HG03139 (cell line): ENCODE measurements around the gene ZNF263.

Experiments used
- ATAC-seq: cut with Tn5 transposase; IDR thresholded peaks from one replicate; pipeline ENCODE4 v1.9.1; 2021; ENCODE audit not compliant: unreplicated experiment

The ZNF263 gene

DNA sequence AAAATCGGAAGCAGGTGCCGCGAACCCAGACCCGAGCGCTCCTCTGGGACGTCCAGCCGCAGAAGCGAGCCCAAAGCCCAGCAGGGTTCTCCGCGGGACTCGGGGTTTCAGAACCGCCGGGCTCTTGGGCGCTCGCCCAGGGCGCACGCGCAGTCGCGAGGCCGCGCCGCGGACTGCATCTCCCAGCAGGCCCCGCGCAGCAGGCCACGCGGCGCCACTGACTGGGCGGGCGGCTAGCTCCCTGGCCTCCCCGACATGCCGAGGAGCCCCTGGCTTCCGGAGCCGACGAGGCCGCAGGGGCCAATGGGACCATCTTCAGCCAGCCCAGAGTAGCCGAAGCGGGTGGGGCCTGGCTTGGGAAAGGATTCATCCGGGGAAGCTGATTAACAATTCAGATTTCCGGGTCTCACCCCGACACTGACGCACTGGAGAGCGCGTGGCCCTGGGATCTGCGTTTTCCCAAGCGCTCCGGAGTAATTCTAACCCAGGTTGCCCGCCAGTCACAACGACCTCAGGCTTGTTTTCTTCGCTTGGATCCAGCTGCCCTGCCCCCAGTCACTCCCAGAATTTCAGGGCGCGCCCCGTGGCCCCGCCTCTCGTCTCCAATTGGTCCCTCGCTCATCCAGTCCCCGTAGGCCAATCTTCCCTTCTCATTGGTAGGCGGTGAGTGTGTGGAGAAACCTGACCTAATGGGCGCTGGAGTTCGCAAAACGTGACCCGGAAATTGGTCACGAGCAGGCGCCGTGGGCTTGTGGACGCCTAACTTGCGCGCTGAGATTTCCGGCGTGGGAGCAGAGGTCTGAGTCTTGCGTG lies at the start of gene ZNF263:
ZNF263 (plus strand) TSS at position 762 of the 813 bp plus-strand sequence. CDS start 328 bp downstream, outside the sequence.
- ATAC-seq = peak; percentile 74

DNA sequence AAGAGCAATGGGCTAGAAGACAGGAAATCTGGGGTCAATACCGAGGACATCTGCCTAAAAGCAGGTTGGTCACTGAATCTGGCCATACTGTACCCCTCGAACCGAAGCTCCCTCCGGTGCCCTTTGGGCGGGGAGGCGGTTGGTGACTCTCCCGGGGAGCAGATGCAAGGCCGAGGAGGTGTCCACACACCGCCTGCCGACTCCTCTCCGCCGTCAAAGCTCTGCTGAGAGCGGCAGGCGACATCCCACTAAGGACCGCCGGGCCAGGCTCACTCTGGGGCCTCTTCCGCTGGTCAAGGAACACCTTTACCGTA lies 48.8 kb upstream of the ZNF263 start:
- no peak for ATAC-seq

DNA sequence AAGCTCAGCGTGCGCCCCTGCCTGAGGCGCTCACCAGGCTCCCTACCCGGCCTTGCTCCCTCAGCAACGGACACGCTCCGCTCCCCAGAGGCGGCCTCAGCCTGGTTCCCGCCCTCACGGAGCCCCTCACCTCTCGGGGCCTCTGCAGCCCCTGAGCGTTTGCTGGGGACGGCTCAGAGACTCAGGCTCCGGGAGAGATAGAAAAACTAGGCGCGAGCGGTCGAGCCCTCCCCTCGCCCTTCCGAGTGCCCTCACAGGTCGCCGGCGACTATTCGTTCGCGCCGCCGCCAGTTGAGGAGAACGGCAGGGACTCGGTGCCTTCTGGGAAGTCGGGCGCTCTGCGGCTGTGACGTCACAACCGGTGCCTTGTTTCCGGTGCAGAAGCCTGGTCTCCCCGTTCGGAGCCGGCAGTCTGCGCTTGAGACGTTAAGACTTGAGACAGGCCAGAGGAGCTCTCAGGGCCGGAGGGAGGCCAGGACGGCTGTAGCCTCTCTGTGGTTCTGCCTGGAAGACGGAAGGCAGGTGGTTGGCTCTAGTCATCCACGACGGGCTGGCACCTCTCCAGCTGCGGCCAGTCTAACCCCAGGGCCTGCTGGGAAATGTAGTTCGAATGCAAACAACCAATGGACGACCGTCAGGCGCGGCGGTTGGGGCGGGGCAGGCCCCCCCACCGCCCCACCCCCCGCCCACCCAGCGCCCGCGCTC lies 48.3 kb upstream of the ZNF263 start, which contains the start of gene ZNF200:
ZNF200 (minus strand) TSS at position 302 of the 705 bp plus-strand sequence. CDS start 1,403 bp downstream, outside the sequence.
- peak; percentile 88 for ATAC-seq

DNA sequence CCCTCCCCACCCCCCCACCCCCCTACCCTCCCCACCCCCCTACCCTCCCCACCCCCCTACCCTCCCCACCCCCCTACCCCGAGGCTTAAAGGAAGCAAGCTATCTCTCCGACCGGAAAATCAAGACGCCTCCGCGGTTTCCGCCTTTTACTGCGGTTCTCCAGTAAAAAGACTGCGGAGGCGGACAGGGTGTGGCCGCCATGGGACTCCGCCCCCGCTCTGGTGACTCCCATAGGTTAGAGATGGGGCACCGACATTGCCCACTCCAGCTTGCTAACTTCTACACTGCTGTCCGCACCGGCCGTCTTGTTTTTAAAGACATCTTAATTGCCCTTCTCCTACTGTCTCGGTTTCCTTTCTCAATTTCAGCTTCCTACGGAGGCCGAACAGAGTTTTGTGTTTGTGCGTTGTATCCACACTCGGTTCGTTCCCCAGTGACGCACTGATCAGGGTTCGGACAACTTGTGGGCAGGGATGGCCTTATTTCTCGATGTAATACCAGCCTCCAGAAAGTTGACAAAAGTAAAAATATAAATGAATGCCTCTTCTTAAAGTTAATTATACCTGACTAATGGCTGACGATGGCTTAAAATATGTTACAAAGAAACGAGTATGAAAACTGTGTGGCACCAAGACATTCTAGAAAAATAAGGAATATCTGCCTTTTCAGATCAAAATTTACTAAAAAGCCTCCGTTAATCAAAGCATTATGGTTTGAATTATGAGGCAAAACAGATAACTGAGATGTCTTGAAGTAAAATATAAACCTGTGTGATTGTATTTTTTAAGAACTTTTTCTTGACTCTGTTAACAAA lies 47.2 kb upstream of the ZNF263 start:
- no peak for ATAC-seq

DNA sequence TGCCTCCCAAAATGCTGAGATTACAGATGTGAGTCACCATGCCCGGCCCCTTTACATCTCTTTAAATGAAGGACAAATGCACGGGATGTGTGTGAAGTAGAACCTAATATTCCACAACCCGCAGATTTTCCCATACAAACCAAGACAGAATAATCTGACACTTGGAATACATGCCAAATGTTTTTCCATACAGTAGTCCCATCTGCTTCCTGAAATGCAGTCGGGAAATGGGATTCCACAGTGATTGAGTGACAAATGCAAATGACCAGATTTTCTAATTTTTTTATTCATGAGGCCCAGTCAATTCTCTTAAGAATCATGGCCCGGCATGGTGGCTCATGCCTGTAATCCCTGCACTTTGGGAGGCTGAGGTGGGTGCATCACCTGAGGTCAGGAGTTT lies 41.5 kb upstream of the ZNF263 start:
- ATAC-seq = no peak

DNA sequence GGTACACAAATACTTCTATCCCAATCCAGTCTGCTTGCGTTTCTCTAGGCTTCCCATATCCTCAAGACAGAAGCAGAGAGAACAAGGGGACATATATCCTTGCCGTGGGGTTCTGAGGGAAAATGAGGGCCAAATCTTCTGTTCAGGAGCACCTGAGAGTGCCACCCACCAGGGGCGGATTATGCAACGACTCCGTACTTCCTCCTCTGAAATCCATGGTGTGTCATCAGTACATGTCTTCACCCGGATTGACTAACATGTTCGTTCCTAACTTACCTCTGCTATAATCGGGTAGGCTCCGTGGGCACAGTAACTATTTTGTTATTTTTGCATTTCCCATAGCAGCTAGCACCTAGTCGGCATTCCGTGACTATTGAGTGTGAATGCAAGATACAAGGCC lies 40.6 kb upstream of the ZNF263 start:
- no peak for ATAC-seq

DNA sequence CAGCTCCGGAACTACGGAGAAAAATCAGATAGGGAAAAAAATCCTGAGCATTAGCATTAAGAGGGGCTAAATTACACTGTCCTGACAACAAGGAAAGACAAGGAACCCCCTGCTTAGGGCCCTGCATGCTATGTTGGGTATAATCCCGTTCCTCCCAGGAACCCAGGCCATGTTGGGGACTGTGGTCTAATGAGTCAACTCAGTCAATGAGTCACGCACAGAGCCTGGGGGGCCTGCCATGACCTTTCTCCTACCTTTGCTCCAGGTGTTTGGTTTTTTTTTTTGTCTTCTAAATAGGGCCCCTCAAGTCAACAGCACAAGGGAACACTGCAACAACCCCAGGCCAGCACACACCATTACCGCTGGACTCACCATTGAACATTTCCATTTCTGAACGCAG lies 39.4 kb upstream of the ZNF263 start:
- no peak for ATAC-seq

DNA sequence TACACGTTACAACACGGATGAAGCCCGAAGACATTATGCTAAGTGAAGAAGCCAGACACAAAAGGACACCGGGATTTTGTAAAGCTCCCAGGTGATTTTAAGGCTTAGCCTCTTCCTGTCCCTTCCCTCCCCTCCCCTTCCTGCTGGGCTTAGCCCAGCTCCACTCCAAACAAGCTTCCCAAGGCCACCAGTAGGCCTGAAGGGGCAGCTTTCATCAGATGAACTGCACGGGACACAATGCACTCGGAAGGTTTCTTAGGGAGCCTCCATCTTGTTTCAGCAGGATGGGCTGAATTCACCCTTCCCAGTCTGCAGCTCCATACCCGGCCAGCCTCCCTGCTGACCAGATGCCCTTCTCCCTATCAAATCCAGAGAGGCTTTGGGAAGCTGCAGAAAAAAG lies 37.3 kb upstream of the ZNF263 start:
- no peak for ATAC-seq

DNA sequence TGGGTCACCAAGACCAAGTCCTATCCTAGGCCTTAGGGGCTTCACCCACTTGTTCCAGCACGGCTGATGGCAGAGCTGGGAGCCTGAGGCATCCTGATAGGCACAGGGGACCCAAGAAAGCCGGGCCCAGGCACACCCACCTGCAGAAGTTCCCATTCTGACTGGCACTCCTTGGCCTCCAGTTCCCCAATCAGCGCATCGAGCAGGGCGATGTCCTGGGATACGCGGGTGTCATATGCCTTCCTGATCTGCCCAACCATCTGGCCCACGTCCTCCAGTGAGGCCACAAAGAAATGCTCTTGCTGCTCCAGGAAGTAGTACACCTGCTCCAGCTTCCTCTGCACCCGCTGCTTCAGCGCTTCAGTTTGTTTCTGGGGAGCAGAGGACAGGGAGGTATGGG lies 36.4 kb upstream of the ZNF263 start:
- no peak for ATAC-seq

DNA sequence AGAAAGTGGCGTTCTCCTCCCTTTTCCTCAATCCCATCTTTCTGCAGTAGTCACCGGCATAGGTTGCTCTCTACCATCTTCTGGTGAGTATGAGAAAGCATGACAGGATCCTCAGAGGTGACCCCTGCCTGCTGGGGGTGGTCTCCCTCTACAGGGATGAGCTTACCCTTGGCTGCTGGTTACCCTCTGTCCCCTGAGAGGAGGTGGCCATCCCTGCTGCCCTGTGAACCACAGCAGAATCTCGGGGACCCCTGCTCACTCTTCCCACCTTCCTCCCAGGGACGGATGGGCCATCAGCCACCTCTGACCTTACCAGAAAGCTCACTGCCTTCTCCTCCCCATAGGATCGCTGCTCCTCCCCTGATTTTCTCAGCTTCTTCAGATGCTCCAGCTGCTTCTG lies 34.7 kb upstream of the ZNF263 start:
- ATAC-seq = no peak

DNA sequence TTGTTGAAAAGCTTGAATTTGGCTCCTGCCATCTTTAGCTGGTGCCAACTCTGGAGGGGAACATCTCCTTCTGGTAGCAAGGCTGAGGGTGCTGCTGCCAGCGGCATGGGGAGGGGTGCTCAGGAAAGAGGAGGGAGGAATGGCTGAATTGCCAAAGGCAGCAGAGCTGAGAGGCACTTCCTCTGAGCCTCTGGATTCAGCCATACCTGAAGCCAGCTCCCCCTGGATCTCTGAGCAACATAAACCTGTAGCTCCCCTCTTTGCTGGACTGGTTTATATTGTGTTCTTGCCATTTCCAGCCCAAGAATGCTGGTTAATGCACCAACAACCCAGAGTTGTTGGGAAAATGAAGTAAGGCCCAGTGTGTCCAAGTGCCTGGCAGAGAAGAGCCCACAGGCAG lies 34.3 kb upstream of the ZNF263 start:
- ATAC-seq = no peak

DNA sequence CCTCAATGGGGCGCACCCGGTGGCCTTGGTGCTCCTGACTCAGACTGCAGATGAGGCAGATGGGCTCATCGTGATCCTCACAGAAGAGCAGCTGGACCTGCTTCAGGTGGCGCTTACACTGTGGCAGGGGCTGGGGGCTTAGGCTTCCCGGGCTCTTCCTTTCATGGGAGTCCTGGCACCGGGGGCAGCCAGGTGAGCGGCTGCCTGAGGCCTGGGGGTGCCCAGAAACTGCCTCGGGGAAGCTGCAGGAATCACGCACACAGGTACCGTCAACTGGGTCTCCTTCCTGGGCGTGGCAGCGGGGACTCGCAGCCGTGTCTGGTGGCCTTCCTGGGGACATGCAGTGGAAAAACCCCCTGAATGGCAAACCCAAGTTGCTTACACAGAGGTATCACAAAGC lies 33.8 kb upstream of the ZNF263 start:
- ATAC-seq = no peak

DNA sequence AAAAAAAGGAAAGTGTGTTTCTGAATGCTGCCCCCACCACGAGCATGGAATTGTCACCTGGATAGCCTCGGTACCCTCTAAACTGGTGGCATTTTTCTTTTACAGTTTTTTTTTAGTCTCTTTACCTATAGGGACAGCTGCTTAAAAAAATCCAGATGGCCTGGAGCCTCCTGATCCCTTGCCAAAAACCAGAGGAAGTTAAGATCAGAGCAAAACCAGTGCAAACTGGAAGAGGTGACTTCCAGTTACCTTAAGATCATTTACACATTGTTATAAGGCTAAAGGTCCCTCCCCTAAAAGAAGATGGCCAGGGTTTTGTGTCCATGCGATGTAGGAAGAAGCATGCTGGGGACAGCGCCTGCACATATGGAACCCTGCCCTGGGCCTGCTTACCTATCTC lies 30.3 kb upstream of the ZNF263 start:
- ATAC-seq = no peak

DNA sequence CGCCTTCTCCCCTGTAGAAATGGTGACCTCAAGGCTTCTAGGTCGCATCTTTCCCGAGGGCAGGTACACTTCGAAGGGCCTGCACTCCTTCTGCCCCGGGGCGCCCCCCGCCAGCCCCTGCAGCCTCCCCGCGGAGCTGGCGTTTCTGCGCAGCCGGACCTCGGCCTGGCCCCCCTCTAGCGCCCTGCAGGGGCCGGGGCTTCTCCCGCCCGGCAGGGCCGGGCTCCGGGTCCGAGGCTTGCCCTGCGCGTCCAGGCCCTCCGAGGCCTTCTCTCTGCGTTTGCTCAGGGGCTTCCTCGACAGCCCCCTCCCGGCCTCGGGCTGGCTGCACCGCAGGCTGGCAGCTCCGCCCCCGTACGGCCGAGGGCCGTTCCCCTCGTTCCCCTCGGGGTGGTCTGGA lies 29.0 kb upstream of the ZNF263 start:
- ATAC-seq = no peak

DNA sequence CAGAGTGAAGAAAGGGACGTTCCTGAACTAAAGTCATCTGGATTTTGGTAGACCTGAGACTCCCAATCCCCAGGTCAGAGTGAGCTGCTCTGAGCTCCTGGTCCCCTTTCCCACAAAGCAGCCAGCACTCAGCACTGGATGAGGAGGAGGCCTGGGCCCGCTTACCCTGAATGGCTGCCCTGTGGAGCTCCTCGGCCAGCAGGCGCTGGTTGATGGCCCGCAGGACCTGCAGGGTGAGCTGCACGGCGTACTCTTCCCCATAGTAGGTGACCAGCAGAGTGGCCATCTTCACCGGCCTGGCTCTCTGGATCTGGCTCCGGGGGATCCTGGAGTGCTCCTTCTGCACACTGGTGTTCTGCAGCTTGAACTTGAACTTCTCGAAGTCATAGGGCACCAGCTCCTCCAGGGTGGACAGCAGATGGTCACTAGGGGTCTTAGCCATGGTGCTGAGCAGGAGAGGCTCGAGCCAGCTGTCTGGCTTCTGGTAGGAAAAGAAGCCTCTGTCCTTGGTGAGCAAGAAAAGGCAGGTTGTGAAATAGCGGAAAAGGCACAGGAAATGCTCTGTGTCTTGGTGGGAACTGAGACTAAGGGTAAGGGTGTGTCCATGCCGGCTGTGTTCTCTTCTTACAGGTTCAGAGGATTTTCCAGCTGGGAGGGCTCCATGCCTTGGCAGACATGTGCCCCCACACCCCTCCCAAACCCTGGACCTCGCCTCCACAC lies 27.0 kb upstream of the ZNF263 start, which contains the start of gene MEFV:
MEFV (minus strand) TSS at position 488 of the 720 bp plus-strand sequence; CDS start at position 442, 46 bp downstream.
- no peak for ATAC-seq

DNA sequence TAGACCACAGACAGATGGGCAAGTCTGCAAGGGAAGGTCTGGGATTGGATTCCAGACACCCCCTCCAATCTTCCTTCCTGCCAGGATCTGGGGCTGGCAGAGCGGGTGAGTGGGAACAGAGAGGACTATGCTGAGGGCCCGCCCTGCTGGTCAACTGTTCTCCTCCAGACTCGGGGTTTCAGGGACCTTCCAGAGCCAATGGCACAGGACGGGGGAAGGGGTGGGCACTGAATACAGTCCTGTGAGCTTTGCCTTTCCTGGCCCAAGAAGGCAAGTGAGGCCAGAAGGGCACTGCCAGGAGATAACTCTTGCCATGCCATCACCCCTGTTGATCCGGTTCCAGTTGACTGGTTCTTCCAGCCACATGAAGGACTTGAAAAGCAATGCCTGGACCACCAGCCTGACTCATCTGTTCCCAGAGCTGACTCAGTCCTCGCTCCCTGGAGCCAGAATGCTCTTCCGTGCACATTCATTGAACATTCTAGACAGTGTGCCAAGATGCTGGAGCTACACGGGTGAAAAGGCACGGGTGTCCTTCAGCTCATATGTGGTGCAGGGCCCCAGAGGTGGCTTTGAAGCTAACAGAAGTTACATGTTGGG lies 26.3 kb upstream of the ZNF263 start:
- no peak for ATAC-seq

DNA sequence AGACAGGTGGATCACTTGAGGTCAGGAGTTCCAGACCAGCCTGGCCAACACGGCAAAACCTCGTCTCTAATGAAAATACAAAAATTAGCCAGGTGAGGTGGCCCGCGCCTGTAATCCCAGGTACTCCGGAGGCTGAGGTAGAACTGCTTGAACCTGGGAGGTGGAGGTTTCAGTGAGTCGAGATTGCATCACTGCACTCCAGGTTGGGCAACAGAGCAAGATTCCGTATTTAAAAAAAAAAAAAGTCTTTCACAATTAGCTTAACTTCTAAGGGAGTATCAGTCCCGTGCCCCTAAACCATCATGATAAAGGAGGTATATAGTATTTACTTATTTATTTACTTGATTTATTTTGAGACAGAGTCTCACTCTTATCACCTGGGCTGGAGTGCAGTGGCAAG lies 23.5 kb upstream of the ZNF263 start:
- no peak for ATAC-seq

DNA sequence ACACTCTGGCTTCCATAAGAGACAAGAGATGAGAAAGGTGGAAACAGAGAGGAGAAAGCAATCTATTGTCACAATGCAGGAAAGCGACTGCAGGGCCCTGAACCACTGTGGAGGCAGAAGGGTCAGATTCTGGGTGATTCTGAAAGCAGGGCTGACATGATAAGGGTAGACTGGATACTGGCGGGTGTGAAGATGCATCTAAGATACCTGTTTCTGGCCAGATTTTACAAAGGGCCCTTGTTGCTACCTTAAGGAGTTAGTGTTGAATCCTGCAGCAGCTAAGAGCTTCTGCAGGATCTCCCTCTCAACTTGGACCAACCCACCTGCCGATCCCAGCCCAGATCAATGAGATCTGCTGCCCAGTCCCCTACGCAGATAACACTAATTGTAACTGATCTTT lies 20.8 kb upstream of the ZNF263 start:
- ATAC-seq = no peak

DNA sequence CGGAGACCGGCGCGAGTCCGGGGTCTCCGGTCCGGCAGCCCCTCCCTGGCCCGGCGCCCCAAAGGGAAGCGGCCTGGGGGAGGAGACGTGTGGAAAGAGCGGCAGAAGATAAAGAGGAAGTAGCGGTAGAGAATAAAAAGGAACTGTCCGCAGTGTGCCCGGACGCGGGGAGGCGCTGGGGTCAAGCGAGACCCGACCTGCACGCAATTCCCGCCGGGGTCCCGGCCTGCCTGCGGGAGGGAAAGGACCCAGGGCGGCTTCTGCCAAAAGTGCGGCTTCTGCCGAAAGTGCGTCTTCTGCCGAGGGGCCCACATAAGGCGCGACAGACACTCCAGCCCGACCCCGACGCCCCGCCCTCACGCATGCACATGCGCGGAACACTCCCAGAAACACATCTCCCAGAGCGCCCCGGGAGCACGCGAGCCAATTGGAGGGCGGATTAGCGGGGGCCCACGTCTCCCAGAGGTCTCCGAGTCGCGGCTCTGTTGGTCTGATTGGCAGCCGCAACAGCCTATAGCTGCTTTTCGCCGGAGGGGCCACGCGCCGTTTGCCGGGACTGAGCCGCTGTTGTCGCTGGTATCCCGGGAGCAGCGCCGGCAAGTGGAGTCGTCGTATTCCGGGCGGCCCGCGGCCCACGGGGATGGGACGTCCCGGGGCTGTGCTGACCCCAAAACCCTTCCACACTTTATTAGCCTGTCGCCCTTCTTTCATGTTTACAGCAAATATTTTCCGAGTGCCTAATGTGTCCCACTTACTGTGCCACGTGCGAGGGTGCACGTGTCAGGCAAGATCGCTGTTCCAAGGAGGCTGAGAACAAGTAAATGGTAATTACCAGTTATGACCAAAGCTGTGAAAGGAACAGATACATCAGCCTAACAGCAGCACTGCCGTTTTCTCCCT lies 18.9 kb upstream of the ZNF263 start:
- ATAC-seq = peak; percentile 74
